GM23338 (cell line): ENCODE data around the gene DRD4. TPM values are rescaled to one million over a fixed set of nuclear protein-coding genes. Genes with fewer than 3 reads are reported as not detected.

Experiments used
- ATAC-seq: fragments of 200-7000 bp; cut with Tn5 transposase; 3 replicates; pipeline ENCODE4 v1.9.1; 2020
- DNase-seq: peaks from one replicate; pipeline ENCODE4 v3.0.0-alpha.2; 2015; ENCODE audit warnings: low spot score
- H2AFZ ChIP-seq: fragments of 200-600 bp; sonication (generic); 2 replicates; pipeline ENCODE4 v1.8.0; 2016; ENCODE audit warnings: antibody characterized with exemption, mild to moderate bottlenecking, moderate library complexity
- H3F3A ChIP-seq: fragments of 200-600 bp; sonication (generic); replicated peaks from 2 replicates; pipeline ENCODE4 v1.8.0; 2017; ENCODE audit warnings: antibody characterized with exemption, mixed run types, low read depth
- H3K27ac ChIP-seq: fragments of 200-600 bp; sonication (generic); 2 replicates; pipeline ENCODE4 v1.6.1; 2016; ENCODE audit warnings: low read depth
- H3K27me3 ChIP-seq: fragments of 200-600 bp; sonication (generic); 2 replicates; pipeline ENCODE4 v1.8.0; 2016; ENCODE audit warnings: mild to moderate bottlenecking, mixed run types, moderate library complexity; ENCODE audit not compliant: insufficient read depth
- H3K36me3 ChIP-seq: fragments of 200-600 bp; sonication (generic); 2 replicates; pipeline ENCODE4 v1.8.0; 2016; ENCODE audit warnings: mild to moderate bottlenecking; ENCODE audit not compliant: insufficient read depth
- H3K4me1 ChIP-seq: fragments of 200-600 bp; sonication (generic); 2 replicates; pipeline ENCODE4 v1.8.0; 2016; ENCODE audit warnings: mild to moderate bottlenecking, moderate library complexity; ENCODE audit not compliant: insufficient read depth
- H3K4me2 ChIP-seq: fragments of 200-600 bp; sonication (generic); 2 replicates; pipeline ENCODE4 v1.7.1; 2017; ENCODE audit warnings: mixed run types
- H3K4me3 ChIP-seq: fragments of 200-600 bp; sonication (generic); 2 replicates; pipeline ENCODE4 v1.6.1; 2016; ENCODE audit warnings: mixed run types
- H3K79me2 ChIP-seq: fragments of 200-600 bp; sonication (generic); replicated peaks from 2 replicates; pipeline ENCODE4 v1.8.0; 2017; ENCODE audit warnings: mild to moderate bottlenecking; ENCODE audit not compliant: insufficient read depth
- H3K9me2 ChIP-seq: fragments of 200-600 bp; sonication (generic); 2 replicates; pipeline ENCODE4 v1.8.0; 2017; ENCODE audit not compliant: insufficient read depth
- H4K20me1 ChIP-seq: fragments of 200-600 bp; sonication (generic); replicated peaks from 2 replicates; pipeline ENCODE4 v1.8.0; 2017; ENCODE audit warnings: mild to moderate bottlenecking; ENCODE audit not compliant: insufficient read depth
- H3K27ac Mint-ChIP-seq: 2 replicates; pipeline ENCODE4 v1.8.0; 2020; ENCODE audit warnings: inconsistent platforms, mild to moderate bottlenecking, moderate library complexity, mixed read lengths
- H3K27me3 Mint-ChIP-seq: 3 replicates; pipeline ENCODE4 v1.8.0; 2022; ENCODE audit warnings: low read depth, mild to moderate bottlenecking, moderate library complexity, mixed read lengths, inconsistent platforms; ENCODE audit not compliant: insufficient read depth, poor library complexity
- H3K36me3 Mint-ChIP-seq: 3 replicates; pipeline ENCODE4 v1.8.0; 2021; ENCODE audit warnings: low read depth, mild to moderate bottlenecking, inconsistent platforms, moderate library complexity, mixed read lengths
- H3K4me1 Mint-ChIP-seq: 3 replicates; pipeline ENCODE4 v1.8.0; 2020; ENCODE audit warnings: mild to moderate bottlenecking, inconsistent platforms, mixed read lengths
- H3K4me3 Mint-ChIP-seq: 3 replicates; pipeline ENCODE4 v1.8.0; 2021; ENCODE audit warnings: moderate library complexity, mild to moderate bottlenecking, inconsistent platforms, mixed read lengths
- H3K9me3 Mint-ChIP-seq: 3 replicates; pipeline ENCODE4 v1.8.0; 2020; ENCODE audit warnings: moderate library complexity, mild to moderate bottlenecking, inconsistent platforms, mixed read lengths
- EZH2 ChIP-seq: fragments of 200-600 bp; sonication (generic); IDR thresholded peaks from one replicate; pipeline ENCODE4 v1.8.0; 2017; ENCODE audit warnings: antibody characterized with exemption, mild to moderate bottlenecking, low read depth; ENCODE audit not compliant: unreplicated experiment
- EZH2phosphoT487 ChIP-seq: fragments of 200-600 bp; sonication (generic); IDR thresholded peaks from one replicate; pipeline ENCODE4 v1.8.1; 2018; ENCODE audit warnings: antibody characterized with exemption; ENCODE audit not compliant: unreplicated experiment
- JUNB ChIP-seq: IDR thresholded peaks from one replicate; pipeline ENCODE4 v1.6.1; 2016; ENCODE audit warnings: antibody characterized with exemption; ENCODE audit not compliant: unreplicated experiment
- NANOG ChIP-seq: IDR thresholded peaks from 2 replicates; pipeline ENCODE4 v1.6.1; 2016; ENCODE audit warnings: antibody characterized with exemption, borderline replicate concordance
- POLR2AphosphoS5 ChIP-seq: IDR thresholded peaks from 2 replicates; pipeline ENCODE4 v1.6.1; 2016; ENCODE audit warnings: antibody characterized with exemption, low read depth
- STAT1 ChIP-seq: IDR thresholded peaks from one replicate; pipeline ENCODE4 v1.6.1; 2016; ENCODE audit warnings: antibody characterized with exemption; ENCODE audit not compliant: unreplicated experiment
- ZNF331 ChIP-seq: fragments of 250-450 bp; sonication (Bioruptor Pico); IDR thresholded peaks from 2 replicates; pipeline ENCODE4 v1.5.0; 2020; ENCODE audit warnings: low read depth, mild to moderate bottlenecking, moderate library complexity
- polyA plus RNA-seq: library from polyadenylated mRNA; unstranded; fragments of >200 nt; fragmentation: Nextera tagmentation; extraction: Ambion mirVana; gene quantifications from 2 replicates; pipeline ENCODE4 v1.2.1, GENCODE V29; 2016
- total RNA-seq: library from RNA; depleted of rRNA; stranded (reverse); fragments of >200 nt; shearing (Covaris generic); gene quantifications from 2 replicates; pipeline ENCODE4 v1.2.3, GENCODE V29; 2014
- TF ChIP-seq, protein P1 (sequence below): IDR thresholded peaks from 2 replicates; pipeline ENCODE4 v1.6.1; 2016; ENCODE audit warnings: antibody characterized with exemption
- TF ChIP-seq, protein P2 (sequence below), 2 experiments: fragments of 200-600 bp in 1 of 2; sonication (generic) in 1 of 2; conservative IDR thresholded peaks; 2 replicates each; pipeline versions ENCODE4 v1.5.1 to v1.6.1; 2016 to 2017; ENCODE audit warnings: antibody characterized with exemption in 2 of 2, low read depth in 2 of 2, mild to moderate bottlenecking in 2 of 2, moderate library complexity in 1 of 2
- TF ChIP-seq, protein P3 (sequence below): IDR thresholded peaks from one replicate; pipeline ENCODE4 v1.6.1; 2018; ENCODE audit warnings: antibody characterized with exemption; ENCODE audit not compliant: unreplicated experiment

DRD4 gene
- total and polyA plus RNA-seq, 2 experiments from 2014 or later, result 1.0 to 1.8 TPM

DNA sequence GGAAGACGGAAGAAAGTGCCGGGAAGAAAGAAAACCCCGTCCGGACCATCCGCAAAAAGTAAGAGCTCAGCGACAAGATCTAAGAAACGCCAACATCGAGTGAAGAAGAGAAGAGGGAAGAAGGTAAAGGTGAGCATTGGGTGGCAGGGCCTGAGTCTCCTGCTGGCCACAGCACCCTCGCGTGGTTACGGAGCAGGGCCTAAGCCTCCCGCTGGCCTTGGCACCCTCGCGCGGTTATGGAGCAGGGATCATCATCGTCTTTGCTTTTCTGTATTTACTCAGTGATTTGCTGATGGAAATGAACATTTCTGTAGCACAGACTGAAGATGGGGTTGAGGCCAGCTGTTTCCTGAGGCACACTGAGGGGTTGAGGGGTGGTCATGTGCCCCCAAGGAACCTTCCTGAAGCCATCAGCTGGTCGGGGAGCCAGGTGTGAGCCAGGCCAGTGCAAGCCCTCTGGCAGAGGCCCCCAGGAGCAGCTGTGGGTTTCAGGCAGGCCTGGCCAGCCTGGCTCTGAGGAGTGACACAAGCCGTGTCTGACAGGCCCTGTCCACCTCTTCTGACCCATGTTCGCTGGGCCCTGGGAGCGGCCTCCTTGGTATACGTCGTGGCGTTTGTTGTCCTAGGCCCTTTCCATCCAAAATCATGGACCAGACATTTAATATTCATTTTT lies 35.4 kb upstream of the DRD4 start:
- Histone ChIP-seq H3K4me2 (no peak overlapping the region), H3K36me3 (peaks cover 42% of the 10 kb centered on the region), H3K27ac (no peak overlapping the region), H3K27me3 (no peaks in the 10 kb centered on the region), H3K9me2 (no peaks in the 10 kb centered on the region), H3F3A (peaks cover 17% of the 10 kb centered on the region; the same call in 1 of the 2 replicates), H2AFZ (no peak overlapping the region), H4K20me1 (peaks cover 8% of the 10 kb centered on the region; the same call in 1 of the 2 replicates), H3K79me2 (peaks cover 4% of the 10 kb centered on the region; the same call in 1 of the 2 replicates), H3K4me3 (no peak overlapping the region), H3K4me1 (no peaks in the 10 kb centered on the region)
- peaks cover 60% of the 10 kb centered on the region for H3K36me3 Mint-ChIP-seq
- no peaks in the 10 kb centered on the region; the same call in 1 of the 3 replicates for H3K9me3 Mint-ChIP-seq
- no peak overlapping the region for H3K4me3 Mint-ChIP-seq
- no peak for ATAC-seq
- peaks cover 6% of the 10 kb centered on the region for H3K27me3 Mint-ChIP-seq
- TF ChIP-seq, protein P1, sequence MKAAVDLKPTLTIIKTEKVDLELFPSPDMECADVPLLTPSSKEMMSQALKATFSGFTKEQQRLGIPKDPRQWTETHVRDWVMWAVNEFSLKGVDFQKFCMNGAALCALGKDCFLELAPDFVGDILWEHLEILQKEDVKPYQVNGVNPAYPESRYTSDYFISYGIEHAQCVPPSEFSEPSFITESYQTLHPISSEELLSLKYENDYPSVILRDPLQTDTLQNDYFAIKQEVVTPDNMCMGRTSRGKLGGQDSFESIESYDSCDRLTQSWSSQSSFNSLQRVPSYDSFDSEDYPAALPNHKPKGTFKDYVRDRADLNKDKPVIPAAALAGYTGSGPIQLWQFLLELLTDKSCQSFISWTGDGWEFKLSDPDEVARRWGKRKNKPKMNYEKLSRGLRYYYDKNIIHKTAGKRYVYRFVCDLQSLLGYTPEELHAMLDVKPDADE, result no peak
- no peak for DNase-seq
- no peaks in the 10 kb centered on the region; the same call in 2 of the 3 replicates for H3K4me1 Mint-ChIP-seq
- H3K27ac Mint-ChIP-seq, result no peak overlapping the region

DNA sequence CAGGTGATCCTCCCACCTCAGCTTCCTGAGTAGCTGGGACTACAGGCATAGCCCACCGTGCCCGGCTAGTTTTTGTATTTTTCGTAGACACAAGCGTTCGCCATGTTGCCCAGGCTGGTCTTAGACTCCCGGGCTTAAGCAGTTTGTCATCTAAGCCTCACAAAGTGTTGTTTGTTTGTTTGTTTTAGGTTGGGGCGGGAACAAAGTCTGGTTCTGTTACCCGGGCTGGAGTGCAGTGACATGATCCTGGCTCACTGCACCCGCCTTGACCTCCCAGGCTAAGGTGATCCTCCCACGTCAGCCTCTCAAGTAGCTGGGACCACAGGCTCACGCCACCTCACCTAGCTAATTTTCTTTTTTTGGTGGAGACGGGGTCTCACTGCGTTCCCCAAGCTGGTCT lies 33.9 kb upstream of the DRD4 start:
- no peaks in the 10 kb centered on the region for H3K4me1 ChIP-seq
- H3K36me3 Mint-ChIP-seq, result peaks cover 62% of the 10 kb centered on the region

DNA sequence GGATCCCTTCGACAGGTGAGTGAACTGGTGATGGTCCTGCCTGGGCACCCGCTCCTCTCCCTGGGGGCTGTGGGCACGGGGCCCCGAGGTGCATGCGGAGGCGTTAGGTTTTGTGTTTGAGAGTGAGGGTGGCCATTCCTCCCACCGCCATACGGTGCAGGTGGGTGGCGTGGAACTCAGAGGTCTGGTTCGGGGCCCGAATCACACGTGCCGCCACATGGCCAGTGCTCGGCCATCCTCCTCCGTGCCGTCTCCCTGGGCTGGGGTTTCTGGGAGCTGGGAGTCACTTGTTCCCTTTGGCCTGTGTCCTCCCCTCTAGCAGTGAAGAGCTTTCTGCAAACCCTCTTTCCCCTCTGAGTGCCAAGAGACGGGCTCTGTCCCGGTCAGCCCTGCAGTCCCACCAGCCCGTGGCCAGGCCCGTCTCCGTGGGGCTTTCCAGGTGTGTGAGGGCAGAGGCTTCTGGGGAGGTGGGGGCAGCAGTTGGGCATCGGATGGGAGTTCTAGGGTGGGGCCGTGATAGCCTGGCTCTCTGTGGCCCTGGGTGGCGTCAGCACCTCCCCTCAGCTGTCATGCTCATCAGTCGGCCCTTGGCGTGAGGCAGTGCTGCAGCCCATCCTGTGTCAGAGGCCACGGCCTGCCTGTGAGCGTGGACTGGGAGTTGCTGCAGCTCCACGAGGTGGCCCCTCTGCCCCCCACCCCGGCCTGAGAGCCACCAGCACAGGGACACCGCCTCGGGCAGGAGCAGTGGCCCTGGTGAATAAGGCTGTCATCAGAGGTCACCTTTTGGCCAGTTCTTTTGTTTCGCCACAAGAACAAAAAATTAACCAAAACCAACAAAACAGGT lies 31.6 kb upstream of the DRD4 start:
- H3K9me2 ChIP-seq, result no peaks in the 10 kb centered on the region
- no peak overlapping the region for H3K4me2 ChIP-seq
- Mint-ChIP-seq H3K36me3 (peaks cover 54% of the 10 kb centered on the region), H3K9me3 (no peaks in the 10 kb centered on the region), H3K27me3 (peaks cover 13% of the 10 kb centered on the region), H3K4me1 (no peaks in the 10 kb centered on the region; the same call in 2 of the 3 replicates), H3K4me3 (no peak overlapping the region), H3K27ac (no peak overlapping the region)
- ATAC-seq (no peak), DNase-seq (no peak)
- no peak overlapping the region for H3K4me3 ChIP-seq
- H4K20me1 ChIP-seq, result peaks cover 5% of the 10 kb centered on the region; the same call in 1 of the 2 replicates
- no peak overlapping the region for H2AFZ ChIP-seq
- H3K4me1 ChIP-seq, result no peaks in the 10 kb centered on the region
- peaks cover 15% of the 10 kb centered on the region; the same call in 1 of the 2 replicates for H3F3A ChIP-seq
- H3K79me2 ChIP-seq, result 0 out of 2 replicates have a peak, but pooled peaks cover 4% of the 10 kb centered on the region
- no peak overlapping the region for H3K27ac ChIP-seq
- H3K36me3 ChIP-seq, result peaks cover 39% of the 10 kb centered on the region
- H3K27me3 ChIP-seq, result no peaks in the 10 kb centered on the region
- TF ChIP-seq, protein P2, sequence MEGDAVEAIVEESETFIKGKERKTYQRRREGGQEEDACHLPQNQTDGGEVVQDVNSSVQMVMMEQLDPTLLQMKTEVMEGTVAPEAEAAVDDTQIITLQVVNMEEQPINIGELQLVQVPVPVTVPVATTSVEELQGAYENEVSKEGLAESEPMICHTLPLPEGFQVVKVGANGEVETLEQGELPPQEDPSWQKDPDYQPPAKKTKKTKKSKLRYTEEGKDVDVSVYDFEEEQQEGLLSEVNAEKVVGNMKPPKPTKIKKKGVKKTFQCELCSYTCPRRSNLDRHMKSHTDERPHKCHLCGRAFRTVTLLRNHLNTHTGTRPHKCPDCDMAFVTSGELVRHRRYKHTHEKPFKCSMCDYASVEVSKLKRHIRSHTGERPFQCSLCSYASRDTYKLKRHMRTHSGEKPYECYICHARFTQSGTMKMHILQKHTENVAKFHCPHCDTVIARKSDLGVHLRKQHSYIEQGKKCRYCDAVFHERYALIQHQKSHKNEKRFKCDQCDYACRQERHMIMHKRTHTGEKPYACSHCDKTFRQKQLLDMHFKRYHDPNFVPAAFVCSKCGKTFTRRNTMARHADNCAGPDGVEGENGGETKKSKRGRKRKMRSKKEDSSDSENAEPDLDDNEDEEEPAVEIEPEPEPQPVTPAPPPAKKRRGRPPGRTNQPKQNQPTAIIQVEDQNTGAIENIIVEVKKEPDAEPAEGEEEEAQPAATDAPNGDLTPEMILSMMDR (conservative IDR thresholded peaks at IDR 0.05; ENCODE audit: low read depth in 2 of 2), result no peak
- TF ChIP-seq JUNB (no peak), STAT1 (no peak), POLR2AphosphoS5 (no peak), NANOG (no peak), ZNF331 (CRISPR knock-in tag) (no peak), EZH2 (no peak)
- TF ChIP-seq, protein P3, sequence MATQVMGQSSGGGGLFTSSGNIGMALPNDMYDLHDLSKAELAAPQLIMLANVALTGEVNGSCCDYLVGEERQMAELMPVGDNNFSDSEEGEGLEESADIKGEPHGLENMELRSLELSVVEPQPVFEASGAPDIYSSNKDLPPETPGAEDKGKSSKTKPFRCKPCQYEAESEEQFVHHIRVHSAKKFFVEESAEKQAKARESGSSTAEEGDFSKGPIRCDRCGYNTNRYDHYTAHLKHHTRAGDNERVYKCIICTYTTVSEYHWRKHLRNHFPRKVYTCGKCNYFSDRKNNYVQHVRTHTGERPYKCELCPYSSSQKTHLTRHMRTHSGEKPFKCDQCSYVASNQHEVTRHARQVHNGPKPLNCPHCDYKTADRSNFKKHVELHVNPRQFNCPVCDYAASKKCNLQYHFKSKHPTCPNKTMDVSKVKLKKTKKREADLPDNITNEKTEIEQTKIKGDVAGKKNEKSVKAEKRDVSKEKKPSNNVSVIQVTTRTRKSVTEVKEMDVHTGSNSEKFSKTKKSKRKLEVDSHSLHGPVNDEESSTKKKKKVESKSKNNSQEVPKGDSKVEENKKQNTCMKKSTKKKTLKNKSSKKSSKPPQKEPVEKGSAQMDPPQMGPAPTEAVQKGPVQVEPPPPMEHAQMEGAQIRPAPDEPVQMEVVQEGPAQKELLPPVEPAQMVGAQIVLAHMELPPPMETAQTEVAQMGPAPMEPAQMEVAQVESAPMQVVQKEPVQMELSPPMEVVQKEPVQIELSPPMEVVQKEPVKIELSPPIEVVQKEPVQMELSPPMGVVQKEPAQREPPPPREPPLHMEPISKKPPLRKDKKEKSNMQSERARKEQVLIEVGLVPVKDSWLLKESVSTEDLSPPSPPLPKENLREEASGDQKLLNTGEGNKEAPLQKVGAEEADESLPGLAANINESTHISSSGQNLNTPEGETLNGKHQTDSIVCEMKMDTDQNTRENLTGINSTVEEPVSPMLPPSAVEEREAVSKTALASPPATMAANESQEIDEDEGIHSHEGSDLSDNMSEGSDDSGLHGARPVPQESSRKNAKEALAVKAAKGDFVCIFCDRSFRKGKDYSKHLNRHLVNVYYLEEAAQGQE, result no peak

More for the DNA sequence above, 33.9 kb upstream of the DRD4 start:
- TF ChIP-seq JUNB (no peak), EZH2phosphoT487 (peak; percentile 8)
- H3K79me2 ChIP-seq, result peaks cover 4% of the 10 kb centered on the region; the same call in 1 of the 2 replicates
- H3K4me3 ChIP-seq, result no peak overlapping the region
- peaks cover 5% of the 10 kb centered on the region; the same call in 1 of the 2 replicates for H4K20me1 ChIP-seq
- peaks cover 20% of the 10 kb centered on the region; the same call in 1 of the 2 replicates for H3F3A ChIP-seq
- ATAC-seq (no peak), DNase-seq (no peak)
- H2AFZ ChIP-seq, result no peak overlapping the region
- H3K36me3 ChIP-seq, result peaks cover 46% of the 10 kb centered on the region
- no peaks in the 10 kb centered on the region for H3K9me2 ChIP-seq
- H3K9me3 Mint-ChIP-seq, result no peaks in the 10 kb centered on the region
- peaks cover 8% of the 10 kb centered on the region for H3K27me3 Mint-ChIP-seq
- H3K4me2 ChIP-seq, result no peak overlapping the region
- H3K4me1 Mint-ChIP-seq, result no peaks in the 10 kb centered on the region; the same call in 2 of the 3 replicates
- no peak overlapping the region for H3K4me3 Mint-ChIP-seq
- no peak overlapping the region for H3K27ac Mint-ChIP-seq
- H3K27me3 ChIP-seq, result no peaks in the 10 kb centered on the region
- no peak overlapping the region for H3K27ac ChIP-seq
